Mammary epithelial cell (primary cell): ENCODE measurements around the gene ANXA1.

Experiments used
- CTCF ChIP-seq, 2 donors: IDR thresholded peaks in 1 of 2; conservative IDR thresholded peaks in 1 of 2; 2 replicates each; pipeline ENCODE4 v1.5.1; 2011 to 2012; ENCODE audit warnings: inconsistent platforms in 2 of 2, low read length in 2 of 2, mild to moderate bottlenecking in 2 of 2, control low read depth in 1 of 2, low read depth in 1 of 2; ENCODE audit not compliant: insufficient read depth in 1 of 2; ENCODE audit errors: extremely low read depth in 1 of 2
- EZH2 ChIP-seq: IDR thresholded peaks from 2 replicates; pipeline ENCODE4 v1.6.1; 2012; ENCODE audit warnings: low read length, inconsistent platforms, borderline replicate concordance

- peak; percentile 1 to 14 for TF ChIP-seq CTCF (conservative IDR thresholded peaks at IDR 0.05 in 1 of 2, IDR thresholded peaks at IDR 0.05 in 1 of 2; ENCODE audit: extremely low read depth in 1 of 2, insufficient read depth in 1 of 2, low read depth in 1 of 2, low read length in 2 of 2)
- no peak for TF ChIP-seq EZH2
Measured at GRCh38 chr9:73137286-73137899, 14.3 kb upstream of the ANXA1 start.
